Mucosa of descending colon (tissue), 3 donors: ENCODE results near the gene DNAJB11. TPM values are rescaled to one million over a fixed set of nuclear protein-coding genes. Genes with fewer than 3 reads are reported as not detected.

Experiments used
- ATAC-seq: fragments of 200-7000 bp; cut with Tn5 transposase; one replicate; pipeline ENCODE4 v1.9.1; 2020; ENCODE audit warnings: mild to moderate bottlenecking, moderate library complexity
- DNase-seq, 3 donors: peaks; one replicate each; pipeline ENCODE4 v3.0.0-alpha.2; 2020
- H3K36me3 ChIP-seq: fragments of 200-600 bp; one replicate; pipeline ENCODE4 v1.8.0; 2021; ENCODE audit warnings: low read depth, mild to moderate bottlenecking
- H3K4me1 ChIP-seq: fragments of 200-600 bp; one replicate; pipeline ENCODE4 v1.8.0; 2021; ENCODE audit warnings: low read depth, mild to moderate bottlenecking
- H3K4me3 ChIP-seq: fragments of 200-600 bp; one replicate; pipeline ENCODE4 v1.8.0; 2021; ENCODE audit warnings: mild to moderate bottlenecking
- H3K9me3 ChIP-seq: fragments of 200-600 bp; one replicate; pipeline ENCODE4 v1.8.0; 2021; ENCODE audit warnings: mild to moderate bottlenecking
- intact Hi-C, 2 donors: fragments of 100-400 bp; cut with DNase I in 1 of 2; cut with micrococcal nuclease in 1 of 2; formaldehyde crosslinking; loops; one replicate each; pipeline versions ENCODE4 v1.11.0 to v1.11.1; 2022; cut with DNase I, micrococcal nuclease
- total RNA-seq, 3 donors: library from RNA; stranded (reverse); fragmentation: NEBNext Ultra II Directional in 2 of 3; extraction: Animal tissue kit (Norgen Biotek cat#: 25700) in 2 of 3; gene quantifications; one replicate each; pipeline versions ENCODE4 v1.2.1 to v1.2.4, GENCODE V29; 2021 to 2023
- TF ChIP-seq, protein P1 (sequence below): fragments of 200-600 bp; IDR thresholded peaks from one replicate; pipeline ENCODE4 v1.8.0; 2022; ENCODE audit warnings: antibody characterized with exemption, mild to moderate bottlenecking
- donor health status: DM: no; HTN: no; CAD: no; lungs with moderate emphysema.
- donor health status: DM: no; HTN: no; CAD: no.
- donor health status: DM: no; HTN: yes; CAD: no.

Gene DNAJB11
- total RNA-seq, 3 donors from 2014 or later: 32.2 to 45.7 (median 34.0) TPM

DNA sequence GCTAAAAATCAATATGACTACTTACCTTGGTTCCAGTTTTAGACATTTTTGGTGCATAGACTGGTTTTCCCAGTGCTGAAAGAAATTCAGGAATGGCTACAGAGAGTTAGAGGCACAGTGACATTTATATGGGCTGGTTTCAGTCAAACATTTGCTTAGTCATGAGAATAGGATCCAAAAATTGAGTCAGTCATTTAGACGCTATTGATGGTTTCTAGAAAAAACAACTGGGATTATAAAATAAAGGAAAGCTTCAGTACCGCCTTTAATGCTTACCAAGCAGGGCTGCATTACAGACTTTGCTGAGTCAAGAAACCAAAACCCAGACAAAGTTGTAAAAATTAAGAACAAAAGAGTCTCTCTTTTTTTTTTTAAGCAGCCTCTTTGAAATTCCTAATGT lies 26.2 kb upstream of the DNAJB11 start, which contains the start of gene CRYGS:
Gene CRYGS, minus strand, starts transcription at position 100 of the 400 bp plus-strand sequence. Its CDS starts 54 bp downstream, at position 46.
- H3K36me3 ChIP-seq: no peaks in the 10 kb centered on the region
- intact Hi-C loops: loop anchor here (5.0 to 10.0 kb wide), 4 partner anchors 282 to 562 kb away; no protein-coding TSS in a partner anchor
- no peak for ATAC-seq

DNA sequence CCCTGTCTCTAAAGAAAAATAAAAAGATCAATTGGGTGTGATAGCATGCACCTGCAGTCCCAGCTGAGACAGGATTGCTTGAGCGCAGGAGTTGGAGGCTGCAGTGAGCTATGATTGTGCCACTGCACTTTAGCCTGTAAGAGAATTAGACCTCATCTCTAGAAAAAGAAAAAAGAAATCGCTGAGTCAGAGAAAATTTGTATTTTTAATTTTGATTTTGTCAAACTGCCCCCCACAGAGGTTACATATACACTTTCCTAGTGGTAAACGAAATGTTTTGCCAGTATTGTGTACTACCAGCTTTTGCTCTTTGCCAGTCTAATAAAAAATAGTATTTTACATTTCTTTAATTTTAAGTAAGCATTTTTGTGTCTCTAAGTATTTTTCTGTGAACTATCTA lies 21.0 kb upstream of the DNAJB11 start:
- no peaks in the 10 kb centered on the region for H3K9me3 ChIP-seq
- H3K36me3 ChIP-seq: no peaks in the 10 kb centered on the region
- H3K4me1 ChIP-seq: peaks cover 11% of the 10 kb centered on the region
- H3K4me3 ChIP-seq: no peak overlapping the region
- ATAC-seq: no peak
- intact Hi-C loops: loop anchor here in 1 of 2 donors (10.0 kb wide), 1 partner anchor 565 kb away; no protein-coding TSS in a partner anchor
- TF ChIP-seq, protein P1, sequence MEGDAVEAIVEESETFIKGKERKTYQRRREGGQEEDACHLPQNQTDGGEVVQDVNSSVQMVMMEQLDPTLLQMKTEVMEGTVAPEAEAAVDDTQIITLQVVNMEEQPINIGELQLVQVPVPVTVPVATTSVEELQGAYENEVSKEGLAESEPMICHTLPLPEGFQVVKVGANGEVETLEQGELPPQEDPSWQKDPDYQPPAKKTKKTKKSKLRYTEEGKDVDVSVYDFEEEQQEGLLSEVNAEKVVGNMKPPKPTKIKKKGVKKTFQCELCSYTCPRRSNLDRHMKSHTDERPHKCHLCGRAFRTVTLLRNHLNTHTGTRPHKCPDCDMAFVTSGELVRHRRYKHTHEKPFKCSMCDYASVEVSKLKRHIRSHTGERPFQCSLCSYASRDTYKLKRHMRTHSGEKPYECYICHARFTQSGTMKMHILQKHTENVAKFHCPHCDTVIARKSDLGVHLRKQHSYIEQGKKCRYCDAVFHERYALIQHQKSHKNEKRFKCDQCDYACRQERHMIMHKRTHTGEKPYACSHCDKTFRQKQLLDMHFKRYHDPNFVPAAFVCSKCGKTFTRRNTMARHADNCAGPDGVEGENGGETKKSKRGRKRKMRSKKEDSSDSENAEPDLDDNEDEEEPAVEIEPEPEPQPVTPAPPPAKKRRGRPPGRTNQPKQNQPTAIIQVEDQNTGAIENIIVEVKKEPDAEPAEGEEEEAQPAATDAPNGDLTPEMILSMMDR: no peak
- DNase-seq: no peak

More for the DNA sequence above, 26.2 kb upstream of the DNAJB11 start, which contains the start of gene CRYGS:
- no peaks in the 10 kb centered on the region for H3K9me3 ChIP-seq
- no peaks in the 10 kb centered on the region for H3K4me1 ChIP-seq
- H3K4me3 ChIP-seq: no peak within 1 kb of the TSS
- TF ChIP-seq, protein P1: no peak
- no peak for DNase-seq

DNA sequence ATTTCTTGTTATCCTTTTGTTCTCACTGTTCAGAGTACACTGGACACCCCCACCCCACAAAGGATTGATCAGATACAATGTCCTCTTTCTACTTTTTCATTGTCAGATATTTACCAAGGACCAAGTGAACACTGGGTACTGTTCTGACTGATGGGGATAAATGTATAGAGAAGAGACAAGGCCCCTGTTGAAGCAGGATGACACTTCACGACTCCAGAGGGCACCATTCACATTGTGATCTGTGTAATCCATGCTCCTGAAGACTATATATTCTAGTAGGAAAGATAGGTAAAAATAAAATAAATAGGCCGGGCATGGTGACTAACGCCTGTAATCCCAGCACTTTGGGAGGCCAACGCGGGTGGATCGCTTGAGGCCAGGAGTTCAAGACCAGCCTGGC lies 19.1 kb upstream of the DNAJB11 start:
- H3K4me3 ChIP-seq: no peak overlapping the region
- DNase-seq: no peak
- no peaks in the 10 kb centered on the region for H3K36me3 ChIP-seq
- intact Hi-C loops: no loop called here
- peak; percentile 27 for ATAC-seq
- TF ChIP-seq, protein P1: no peak
- no peaks in the 10 kb centered on the region for H3K9me3 ChIP-seq
- peaks cover 11% of the 10 kb centered on the region for H3K4me1 ChIP-seq

DNA sequence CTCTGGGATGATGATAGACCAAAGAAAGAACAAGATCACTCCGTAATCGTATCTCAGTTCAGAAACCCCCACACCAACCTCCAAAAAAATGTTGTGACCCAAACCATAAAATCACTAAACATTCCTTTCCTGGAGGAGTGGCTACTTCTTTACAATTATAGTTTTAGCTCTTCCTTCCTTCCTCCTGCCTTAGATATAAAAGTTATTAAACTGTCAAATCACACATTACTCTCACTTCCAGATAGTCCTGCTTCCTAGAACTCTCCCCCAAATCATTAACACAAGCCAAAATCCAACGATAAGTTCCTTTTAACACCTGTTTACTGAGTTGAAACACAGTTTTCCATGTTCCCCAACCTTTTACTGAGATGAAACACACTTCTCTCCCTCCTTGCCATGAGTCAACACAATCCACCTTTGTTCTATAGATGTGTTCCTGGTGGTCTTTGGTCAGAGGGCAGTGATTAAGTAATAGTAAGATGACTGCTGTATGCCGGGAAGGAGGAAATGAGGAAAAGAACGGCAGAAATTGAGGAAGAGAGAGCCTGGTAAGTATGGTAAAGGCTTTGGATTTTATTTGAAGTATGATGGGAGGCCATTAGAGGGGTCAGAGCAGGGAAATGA lies 18.0 kb upstream of the DNAJB11 start:
- peak; percentile 80 for ATAC-seq

DNA sequence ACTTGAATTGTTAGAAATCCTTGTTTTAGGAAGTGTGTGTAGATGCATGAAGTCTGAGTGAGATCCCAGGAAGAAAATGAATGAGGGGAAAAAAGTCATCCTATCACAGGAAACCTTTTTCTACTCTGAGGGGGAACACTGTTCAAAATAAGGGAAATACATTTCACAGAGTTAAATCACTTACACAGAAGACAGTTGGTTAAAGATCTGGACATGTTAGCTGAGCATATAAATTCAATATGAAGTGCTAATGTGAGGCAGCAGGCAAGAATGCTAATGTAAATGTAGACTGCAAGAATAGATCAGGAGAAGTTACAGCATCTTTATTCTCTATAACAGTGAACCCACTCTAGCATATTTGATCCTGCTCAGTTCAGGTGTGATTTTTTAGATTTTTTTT lies 5.9 kb upstream of the DNAJB11 start:
- TF ChIP-seq, protein P1: no peak
- intact Hi-C loops: no loop called here

More for the DNA sequence above, 18.0 kb upstream of the DNAJB11 start:
- Histone ChIP-seq H3K36me3 (no peaks in the 10 kb centered on the region), H3K4me3 (no peak overlapping the region), H3K4me1 (peaks cover 11% of the 10 kb centered on the region), H3K9me3 (no peaks in the 10 kb centered on the region)
- no peak for DNase-seq
- intact Hi-C loops: no loop called here
- TF ChIP-seq, protein P1: no peak

More for the DNA sequence above, 5.9 kb upstream of the DNAJB11 start:
- no peaks in the 10 kb centered on the region for H3K9me3 ChIP-seq
- no peak for DNase-seq
- H3K36me3 ChIP-seq: no peaks in the 10 kb centered on the region
- ATAC-seq: no peak
- H3K4me3 ChIP-seq: no peak overlapping the region
- H3K4me1 ChIP-seq: peaks cover 17% of the 10 kb centered on the region
